ENCODE results near the gene PODXL. TPM values are rescaled to one million over a fixed set of nuclear protein-coding genes. Genes with fewer than 3 reads are reported as not detected.

Gene PODXL
- total and polyA plus RNA-seq, 2 of the 8 experiments (the other 6 are each of a cell fraction or from before 2014, with no cell fraction given) = 638 to 925 TPM

DNA sequence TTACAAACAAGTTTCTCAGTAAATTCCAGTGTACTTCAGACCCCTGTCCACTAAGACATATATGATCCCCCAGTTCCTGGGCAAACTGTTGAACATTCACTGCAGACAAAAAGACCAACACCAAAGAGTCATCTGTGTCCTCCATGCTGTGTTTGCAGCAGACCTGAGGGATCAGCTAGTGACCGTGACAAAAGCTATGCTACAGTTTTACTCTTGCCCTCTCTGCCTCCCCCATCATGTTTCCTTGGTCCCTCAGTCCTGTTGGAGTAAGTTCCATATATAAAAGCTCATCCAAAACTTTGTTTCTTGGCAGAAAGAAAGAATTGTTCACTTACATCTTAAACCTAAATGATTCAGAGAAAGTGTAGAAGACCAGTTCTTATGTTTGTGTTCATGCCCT lies 56.1 kb downstream of the PODXL start:
- WGBS, 2 experiments (ENCODE audit: extremely low coverage in 1 of 2, insufficient coverage in 1 of 2, insufficient read length in 1 of 2, insufficient replicate concordance in 2 of 2, low coverage in 1 of 2, low lambda C conversion rate in 2 of 2, missing lambda C conversion rate in 1 of 2) = 77% methylated on average over 1 of the region's 1 CpG; no CpG with 5 or more reads in 1 of the 2 experiments
- Histone ChIP-seq H4K91ac (replicated peaks; ENCODE audit: insufficient read length, low read length) (no peak overlapping the region), H3K36me3 (ENCODE audit: control insufficient read depth in 2 of 4, insufficient read depth in 4 of 4, low read length in 3 of 4) (peaks cover 33 to 80% (median 65%) of the 10 kb centered on the region in 4 experiments), H2BK20ac (ENCODE audit: low read length) (no peak overlapping the region), H2BK12ac (ENCODE audit: low read depth, low read length) (no peak overlapping the region), H2BK5ac (ENCODE audit: low read depth, low read length) (no peak overlapping the region), H3K4me3 (ENCODE audit: extremely low read depth in 1 of 4, insufficient read depth in 2 of 4, low read depth in 3 of 4, low read length in 4 of 4) (no peak overlapping the region), H3K4me2 (ENCODE audit: insufficient read depth in 1 of 2, low read depth in 2 of 2, low read length in 2 of 2) (no peak overlapping the region), H3K4ac (replicated peaks; ENCODE audit: insufficient read length, low read depth, low read length) (no peak overlapping the region), H3K79me2 (ENCODE audit: control insufficient read depth in 1 of 2, insufficient read depth in 2 of 2, low read length in 2 of 2) (no peaks in the 10 kb centered on the region; a peak in 1 of 4 replicates), H2BK15ac (ENCODE audit: low read length) (no peak overlapping the region), H3K23ac (ENCODE audit: insufficient read length) (no peak overlapping the region), H2AK5ac (ENCODE audit: low read depth, low read length) (no peak overlapping the region), H2BK120ac (replicated peaks; ENCODE audit: low read depth, low read length) (no peak overlapping the region), H3K14ac (ENCODE audit: insufficient read length) (no peak overlapping the region), H2AFZ (ENCODE audit: low read length) (no peak overlapping the region), H3K18ac (ENCODE audit: extremely low read depth, low read length) (no peak overlapping the region), H3K4me1 (replicated peaks in 1 of 4; ENCODE audit: control insufficient read depth in 3 of 4, insufficient read depth in 4 of 4, low read length in 3 of 4) (peaks cover 0 to 5% (median 0%) of the 10 kb centered on the region in 4 experiments; a peak in 1 of 7 replicates), H3K9ac (replicated peaks in 1 of 4; ENCODE audit: extremely low read depth in 1 of 4, low read depth in 3 of 4, low read length in 3 of 4) (no peak overlapping the region), H3K9me3 (ENCODE audit: insufficient read depth in 2 of 2, low read depth in 1 of 2, low read length in 1 of 2) (no peaks in the 10 kb centered on the region), H4K20me1 (replicated peaks in 1 of 2; ENCODE audit: control insufficient read depth in 1 of 2, insufficient read depth in 2 of 2, low read length in 2 of 2) (peaks cover 6 to 12% of the 10 kb centered on the region in 2 experiments), H3K23me2 (ENCODE audit: low read depth, low read length) (no peaks in the 10 kb centered on the region; the same call in 1 of the 2 replicates), H3K27me3 (replicated peaks in 1 of 4; ENCODE audit: control insufficient read depth in 3 of 4, extremely low read depth in 1 of 4, insufficient read depth in 3 of 4, low read length in 3 of 4) (no peaks in the 10 kb centered on the region), H4K5ac (ENCODE audit: insufficient read length, low read depth, low read length) (no peak overlapping the region), H3K79me1 (ENCODE audit: low read depth, low read length) (no peaks in the 10 kb centered on the region; the same call in 1 of the 2 replicates), H4K8ac (ENCODE audit: extremely low read depth, insufficient read depth, low read length) (no peak overlapping the region; the same call in 1 of the 2 replicates), H3K56ac (replicated peaks; ENCODE audit: insufficient read length, low read depth, low read length) (no peak overlapping the region), H3K27ac (ENCODE audit: low read depth, low read length) (no peak overlapping the region)
- ChIA-PET CTCF (ENCODE audit: partially characterized antibody) (interaction anchor here (0.9 to 3.5 kb wide), 6 partner anchors 11 to 603 kb away, joined by 3 to 19 read pairs (median 4); no protein-coding TSS in a partner anchor), POLR2A (ENCODE audit: partially characterized antibody) (interaction anchor here (1.0 to 1.7 kb wide), 4 partner anchors 12 to 155 kb away, joined by 3 to 4 read pairs (median 3); no protein-coding TSS in a partner anchor)
- FAIRE-seq (no peak), DNase-seq (ENCODE audit: low read depth in 1 of 2, low spot score in 2 of 2) (no peak)
- TF ChIP-seq JUND (IDR thresholded peaks at IDR 0.05; ENCODE audit: low read length) (no peak), SIN3A (conservative IDR thresholded peaks at IDR 0.05 in 1 of 2, IDR thresholded peaks at IDR 0.05 in 1 of 2; ENCODE audit: low read depth in 1 of 2, low read length in 2 of 2) (no peak), TAF7 (optimal IDR thresholded peaks at IDR 0.05; ENCODE audit: borderline replicate concordance, low read depth, low read length) (no peak), CBX5 (IDR thresholded peaks at IDR 0.05; ENCODE audit: low read depth, low read length) (no peak), POLR2AphosphoS5 (IDR thresholded peaks at IDR 0.05; ENCODE audit: low read depth, low read length) (peak; percentile 89; the same call in 1 of the 2 replicates), SP1 (IDR thresholded peaks at IDR 0.05; ENCODE audit: low read depth, low read length) (no peak), POLR2A (IDR thresholded peaks at IDR 0.05; ENCODE audit: control extremely low read depth in 1 of 2, low read depth in 2 of 2, low read length in 2 of 2) (peak in 1 of 2 experiments; percentile 30; a peak in 1 of 3 replicates)
- TF ChIP-seq, protein P1, sequence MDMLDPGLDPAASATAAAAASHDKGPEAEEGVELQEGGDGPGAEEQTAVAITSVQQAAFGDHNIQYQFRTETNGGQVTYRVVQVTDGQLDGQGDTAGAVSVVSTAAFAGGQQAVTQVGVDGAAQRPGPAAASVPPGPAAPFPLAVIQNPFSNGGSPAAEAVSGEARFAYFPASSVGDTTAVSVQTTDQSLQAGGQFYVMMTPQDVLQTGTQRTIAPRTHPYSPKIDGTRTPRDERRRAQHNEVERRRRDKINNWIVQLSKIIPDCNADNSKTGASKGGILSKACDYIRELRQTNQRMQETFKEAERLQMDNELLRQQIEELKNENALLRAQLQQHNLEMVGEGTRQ (IDR thresholded peaks at IDR 0.05; ENCODE audit: low read length) = no peak

Data from H1 (cell line).